Measurements from ENCODE around the gene TRIP13.

- TF ChIP-seq CTCF (IDR thresholded peaks at IDR 0.05): no peak
- TF ChIP-seq POLR2A (IDR thresholded peaks at IDR 0.05): no peak
Observed at GRCh38 chr5:884345-885126, 8.1 kb upstream of the TRIP13 start.

Data from right lobe of liver (tissue), 4 donors.